Renal cortex interstitium (tissue), 11 donors: ENCODE data around the gene FAM50A. TPM values are rescaled to one million over a fixed set of nuclear protein-coding genes. Genes with fewer than 3 reads are reported as not detected.
"Not testable (repeated sequence)": the region's sequence is repeated elsewhere in the genome, so short reads cannot be mapped to it uniquely, and the experiment has no call there.

Experiments
- DNase-seq, 11 donors: peaks; one replicate each; pipeline ENCODE4 v3.0.0-alpha.2; 2013; ENCODE audit warnings: low read depth in 9 of 11, low spot score in 4 of 11; ENCODE audit errors: extremely low read depth in 1 of 11
- polyA plus RNA-seq, 3 donors: library from polyadenylated mRNA; unstranded; fragments of 120-200 nt; gene quantifications; one replicate each; pipeline ENCODE4 v1.2.1, GENCODE V29; 2013; ENCODE audit not compliant: insufficient read length in 3 of 3

FAM50A gene
- polyA plus RNA-seq, 3 donors, result 47.3 to 60.2 (median 54.6) TPM

GRCh38 chrX:154487518-154488290 is 43.8 kb downstream of the FAM50A start:
- DNase-seq, result no peak

GRCh38 chrX:154488336-154489075 is 44.6 kb downstream of the FAM50A start:
- DNase-seq, result no peak

- DNase-seq, result no peak
Measured at GRCh38 chrX:154489182-154489581, 45.2 kb downstream of the FAM50A start.

GRCh38 chrX:154490021-154490413 is 46.1 kb downstream of the FAM50A start:
- no peak for DNase-seq

- DNase-seq, result peak; percentile 64 to 88 (median 84)
Measured at GRCh38 chrX:154490414-154491083, 46.6 kb downstream of the FAM50A start, which contains the start of gene SLC10A3. Gene SLC10A3, minus strand, starts transcription at chrX:154490629. Its CDS starts 1,689 bp downstream, at chrX:154488940.

- no peak for DNase-seq
Measured at GRCh38 chrX:154494715-154495114, 50.8 kb downstream of the FAM50A start.

GRCh38 chrX:154495472-154495922 is 51.6 kb downstream of the FAM50A start:
- no peak for DNase-seq

- not testable (repeated sequence) for DNase-seq
Measured at GRCh38 chrX:154496591-154497137, 52.7 kb downstream of the FAM50A start.

Other genes with a start within 250 kb of the FAM50A start
- gene OPN1MW2, start 224.4 kb upstream of the FAM50A start, polyA plus RNA-seq, result not detected
- gene OPN1MW3, start 186.6 kb upstream of the FAM50A start, polyA plus RNA-seq, result not detected
- not detected for gene TEX28, start 149.0 kb upstream of the FAM50A start, polyA plus RNA-seq
- gene TKTL1, start 148.3 kb upstream of the FAM50A start, polyA plus RNA-seq, result under 1 TPM; 0.22 to 0.52 (median 0.24) TPM
- gene FLNA, start 69.5 kb upstream of the FAM50A start, polyA plus RNA-seq, result 100 to 1,000 TPM; 412 to 595 (median 545) TPM
- 10 to 100 TPM; 71.3 to 97.8 (median 78.0) TPM for gene EMD, start 64.8 kb upstream of the FAM50A start, polyA plus RNA-seq
- gene RPL10, start 45.8 kb upstream of the FAM50A start, polyA plus RNA-seq, result 1,000 to 10,000 TPM; 3,021 to 3,596 (median 3,323) TPM
- 10 to 100 TPM; 11.5 to 13.9 (median 12.0) TPM for gene DNASE1L1, start 34.9 kb upstream of the FAM50A start, polyA plus RNA-seq
- 10 to 100 TPM; 32.4 to 51.9 (median 33.2) TPM for gene TAFAZZIN, start 32.6 kb upstream of the FAM50A start, polyA plus RNA-seq
- 100 to 1,000 TPM; 133 to 160 (median 154) TPM for gene ATP6AP1, start 15.5 kb upstream of the FAM50A start, polyA plus RNA-seq
- 100 to 1,000 TPM; 112 to 147 (median 141) TPM for gene GDI1, start 7.0 kb upstream of the FAM50A start, polyA plus RNA-seq
- gene PLXNA3, start 14.1 kb downstream of the FAM50A start, polyA plus RNA-seq, result 10 to 100 TPM; 52.8 to 72.0 (median 57.0) TPM
- 10 to 100 TPM in 2 of 3 donors, 1 to 10 TPM in 1; 9.2 to 14.9 (median 11.8) TPM for gene LAGE3, start 35.1 kb downstream of the FAM50A start, polyA plus RNA-seq
- 10 to 100 TPM; 23.9 to 32.2 (median 25.9) TPM for gene UBL4A, start 42.5 kb downstream of the FAM50A start, polyA plus RNA-seq
- 10 to 100 TPM; 14.8 to 23.1 (median 21.4) TPM for gene SLC10A3, start 46.5 kb downstream of the FAM50A start, polyA plus RNA-seq
- gene FAM3A, start 72.1 kb downstream of the FAM50A start, polyA plus RNA-seq, result 10 to 100 TPM; 22.9 to 42.8 (median 36.7) TPM
- 10 to 100 TPM; 39.2 to 46.8 (median 40.5) TPM for gene G6PD, start 102.7 kb downstream of the FAM50A start, polyA plus RNA-seq
- 10 to 100 TPM; 13.7 to 20.2 (median 19.5) TPM for gene IKBKG, start 103.5 kb downstream of the FAM50A start, polyA plus RNA-seq
- not detected for gene CTAG1A, start 141.0 kb downstream of the FAM50A start, polyA plus RNA-seq
- gene CTAG1B, start 175.1 kb downstream of the FAM50A start, polyA plus RNA-seq, result not detected
- not detected for gene CTAG2, start 209.4 kb downstream of the FAM50A start, polyA plus RNA-seq